ENCODE results near the gene CXorf38. TPM values are rescaled to one million over a fixed set of nuclear protein-coding genes. Genes with fewer than 3 reads are reported as not detected.
"Not testable (repeated sequence)": the region's sequence is repeated elsewhere in the genome, so short reads cannot be mapped to it uniquely, and the experiment has no call there.

Gene CXorf38
- total and polyA plus RNA-seq, 9 donors, result 5.9 to 8.2 (median 6.8) TPM

GRCh38 chrX:40612511-40612910 is 34.9 kb downstream of the CXorf38 start:
- no peak for DNase-seq
- WGBS (ENCODE audit: insufficient coverage), result 67% methylated on average over 2 of the region's 4 CpGs
- no peaks in the 10 kb centered on the region for H3K36me3 ChIP-seq (ENCODE audit: control insufficient read depth, insufficient read depth, low read length)

GRCh38 chrX:40607381-40607780 is 40.0 kb downstream of the CXorf38 start:
- H3K4me3 ChIP-seq (ENCODE audit: low read length), result no peak overlapping the region

More at GRCh38 chrX:40612511-40612910, 34.9 kb downstream of the CXorf38 start:
- Histone ChIP-seq H3K4me3 (ENCODE audit: low read length) (no peak overlapping the region), H3K27ac (ENCODE audit: low read length) (no peak overlapping the region), H3K4me1 (ENCODE audit: control insufficient read depth, insufficient read depth, low read length) (no peaks in the 10 kb centered on the region), H3K9me3 (replicated peaks; ENCODE audit: control insufficient read depth, low read depth, low read length) (no peaks in the 10 kb centered on the region), H3K27me3 (ENCODE audit: control insufficient read depth, insufficient read depth, low read length) (peaks cover 12% of the 10 kb centered on the region)

GRCh38 chrX:40603446-40603845 is 43.9 kb downstream of the CXorf38 start:
- whole genome bisulfite sequencing (ENCODE audit: insufficient coverage), result 92% methylated on average over 6 of the region's 6 CpGs
- Histone ChIP-seq H3K36me3 (ENCODE audit: control insufficient read depth, insufficient read depth, low read length) (no peaks in the 10 kb centered on the region), H3K27me3 (ENCODE audit: control insufficient read depth, insufficient read depth, low read length) (peaks cover 12% of the 10 kb centered on the region)

More at GRCh38 chrX:40607381-40607780, 40.0 kb downstream of the CXorf38 start:
- H3K9me3 ChIP-seq (replicated peaks; ENCODE audit: control insufficient read depth, low read depth, low read length), result no peaks in the 10 kb centered on the region
- H3K27ac ChIP-seq (ENCODE audit: low read length), result no peak overlapping the region
- no peak for DNase-seq
- no peaks in the 10 kb centered on the region for H3K4me1 ChIP-seq (ENCODE audit: control insufficient read depth, insufficient read depth, low read length)
- H3K27me3 ChIP-seq (ENCODE audit: control insufficient read depth, insufficient read depth, low read length), result peaks cover 11% of the 10 kb centered on the region
- no CpG with 5 or more reads among the region's 3 CpGs for WGBS (ENCODE audit: insufficient coverage)
- no peaks in the 10 kb centered on the region for H3K36me3 ChIP-seq (ENCODE audit: control insufficient read depth, insufficient read depth, low read length)

GRCh38 chrX:40589616-40590321 is 57.6 kb downstream of the CXorf38 start:
- not testable (repeated sequence) for H3K9me3 ChIP-seq (replicated peaks; ENCODE audit: control insufficient read depth, low read depth, low read length); H3K4me3 ChIP-seq (ENCODE audit: low read length); DNase-seq; H3K4me1 ChIP-seq (ENCODE audit: control insufficient read depth, insufficient read depth, low read length); H3K27ac ChIP-seq (ENCODE audit: low read length)
- peaks cover 11% of the 10 kb centered on the region for H3K36me3 ChIP-seq (ENCODE audit: control insufficient read depth, insufficient read depth, low read length)
- 80% methylated on average over 3 of the region's 6 CpGs for WGBS (ENCODE audit: insufficient coverage)
- H3K27me3 ChIP-seq (ENCODE audit: control insufficient read depth, insufficient read depth, low read length), result peaks cover 27% of the 10 kb centered on the region

More at GRCh38 chrX:40603446-40603845, 43.9 kb downstream of the CXorf38 start:
- H3K4me1 ChIP-seq (ENCODE audit: control insufficient read depth, insufficient read depth, low read length), result no peaks in the 10 kb centered on the region
- DNase-seq, result no peak
- H3K27ac ChIP-seq (ENCODE audit: low read length), result no peak overlapping the region
- H3K4me3 ChIP-seq (ENCODE audit: low read length), result no peak overlapping the region
- H3K9me3 ChIP-seq (replicated peaks; ENCODE audit: control insufficient read depth, low read depth, low read length), result no peaks in the 10 kb centered on the region

- H3K27ac ChIP-seq (ENCODE audit: low read length); H3K4me1 ChIP-seq (ENCODE audit: control insufficient read depth, insufficient read depth, low read length); DNase-seq; H3K9me3 ChIP-seq (replicated peaks; ENCODE audit: control insufficient read depth, low read depth, low read length); H3K4me3 ChIP-seq (ENCODE audit: low read length): not testable (repeated sequence)
- 100% methylated on average over 1 of the region's 1 CpG for WGBS (ENCODE audit: insufficient coverage)
- Histone ChIP-seq H3K36me3 (ENCODE audit: control insufficient read depth, insufficient read depth, low read length) (peaks cover 11% of the 10 kb centered on the region), H3K27me3 (ENCODE audit: control insufficient read depth, insufficient read depth, low read length) (peaks cover 26% of the 10 kb centered on the region)
These were observed 59.7 kb downstream of the CXorf38 start for GRCh38 chrX:40587623-40588022.

- DNase-seq, result peak; percentile 39
These were observed 64.5 kb downstream of the CXorf38 start for GRCh38 chrX:40582811-40583210.

GRCh38 chrX:40582178-40582577 is 65.2 kb downstream of the CXorf38 start:
- 97% methylated on average over 6 of the region's 13 CpGs for WGBS (ENCODE audit: insufficient coverage)
- H3K27ac ChIP-seq (ENCODE audit: low read length); H3K9me3 ChIP-seq (replicated peaks; ENCODE audit: control insufficient read depth, low read depth, low read length); DNase-seq; H3K4me3 ChIP-seq (ENCODE audit: low read length); H3K36me3 ChIP-seq (ENCODE audit: control insufficient read depth, insufficient read depth, low read length); H3K4me1 ChIP-seq (ENCODE audit: control insufficient read depth, insufficient read depth, low read length): not testable (repeated sequence)
- peaks cover 29% of the 10 kb centered on the region for H3K27me3 ChIP-seq (ENCODE audit: control insufficient read depth, insufficient read depth, low read length)

More at GRCh38 chrX:40582811-40583210, 64.5 kb downstream of the CXorf38 start:
- Histone ChIP-seq H3K4me3 (ENCODE audit: low read length) (no peak overlapping the region), H3K9me3 (replicated peaks; ENCODE audit: control insufficient read depth, low read depth, low read length) (no peaks in the 10 kb centered on the region), H3K4me1 (ENCODE audit: control insufficient read depth, insufficient read depth, low read length) (peaks cover 3% of the 10 kb centered on the region), H3K36me3 (ENCODE audit: control insufficient read depth, insufficient read depth, low read length) (no peaks in the 10 kb centered on the region), H3K27me3 (ENCODE audit: control insufficient read depth, insufficient read depth, low read length) (peaks cover 27% of the 10 kb centered on the region), H3K27ac (ENCODE audit: low read length) (no peak overlapping the region)
- WGBS (ENCODE audit: insufficient coverage), result no CpG with 5 or more reads among the region's 2 CpGs

GRCh38 chrX:40581336-40581920 is 65.9 kb downstream of the CXorf38 start:
- H3K9me3 ChIP-seq (replicated peaks; ENCODE audit: control insufficient read depth, low read depth, low read length), result no peaks in the 10 kb centered on the region
- peaks cover 30% of the 10 kb centered on the region for H3K27me3 ChIP-seq (ENCODE audit: control insufficient read depth, insufficient read depth, low read length)
- WGBS (ENCODE audit: insufficient coverage), result 24% methylated on average over 3 of the region's 15 CpGs
- no peaks in the 10 kb centered on the region for H3K36me3 ChIP-seq (ENCODE audit: control insufficient read depth, insufficient read depth, low read length)
- DNase-seq, result no peak
- peaks cover 3% of the 10 kb centered on the region for H3K4me1 ChIP-seq (ENCODE audit: control insufficient read depth, insufficient read depth, low read length)
- peak overlapping the region; percentile 54 for H3K27ac ChIP-seq (ENCODE audit: low read length)
- peak overlapping the region; percentile 73 for H3K4me3 ChIP-seq (ENCODE audit: low read length)

- Histone ChIP-seq H3K4me1 (ENCODE audit: control insufficient read depth, insufficient read depth, low read length) (peaks cover 3% of the 10 kb centered on the region), H3K27ac (ENCODE audit: low read length) (peak within 1 kb of the TSS; percentile 90), H3K9me3 (replicated peaks; ENCODE audit: control insufficient read depth, low read depth, low read length) (no peaks in the 10 kb centered on the region), H3K4me3 (ENCODE audit: low read length) (peak within 1 kb of the TSS; percentile 73), H3K27me3 (ENCODE audit: control insufficient read depth, insufficient read depth, low read length) (peaks cover 29% of the 10 kb centered on the region), H3K36me3 (ENCODE audit: control insufficient read depth, insufficient read depth, low read length) (no peaks in the 10 kb centered on the region)
- peak; percentile 98 for DNase-seq
- WGBS (ENCODE audit: insufficient coverage), result 23% methylated on average over 80 of the region's 89 CpGs
These were observed 66.6 kb downstream of the CXorf38 start, which contains the start of gene ATP6AP2 for GRCh38 chrX:40580537-40581335. ATP6AP2 (plus strand) TSS chrX:40580970; CDS start chrX:40581066, 96 bp downstream.

Data from muscle of leg (tissue), 11 donors.